Measurements from ENCODE around the gene RPL13A. TPM values are rescaled to one million over a fixed set of nuclear protein-coding genes. Genes with fewer than 3 reads are reported as not detected.

The RPL13A gene
- total and polyA plus RNA-seq, 9 of the 15 experiments (the other 6 are each of a cell fraction or from before 2014, with no cell fraction given) = 1,744 to 5,482 (median 2,949) TPM

MicroRNA genes within 50 kb of the gene (microRNA counts, 767-probe panel; counts per million panel counts)
- microRNA hsa-miR-150-5p = not detected

Small RNA genes within 50 kb of the gene (microRNA-seq; reads per million reads assigned to microRNA genes)
- gene MIR150 (ENCODE audit: borderline microRNAs expressed) = not detected

Small RNA genes within 50 kb of the gene (small RNA-seq; reads per million reads assigned to genes)
- gene COX6CP7 (not detected), gene MIR150 (not detected), gene SNORD32A (not detected), gene SNORD33 (not detected), gene SNORD34 (not detected), gene SNORD35A (not detected), gene SNORD35B (not detected)

Other genes with a start within 250 kb of the RPL13A start
Only the 7 nearest of the 24 such genes appear.
- gene SLC17A7, start 46.1 kb upstream of the RPL13A start, total RNA-seq (2014; rRNA removed) = 2.4 and 3.2 TPM in 2 replicates
- gene SLC17A7, start 46.1 kb upstream of the RPL13A start, total RNA-seq (2014; rRNA removed; fragmentation: Illumina TruSeq; extraction: Trizol) = 1.1 TPM in 2 replicates
- 1.4 TPM in 2 replicates for gene SLC17A7, start 46.1 kb upstream of the RPL13A start, total RNA-seq (2015; rRNA removed; fragmentation: Illumina TruSeq; extraction: Trizol)
- gene SLC17A7, start 46.1 kb upstream of the RPL13A start, total RNA-seq (2021) = 9.2 and 9.9 TPM in 2 replicates
- gene SLC17A7, start 46.1 kb upstream of the RPL13A start, polyA plus RNA-seq (2011; rRNA removed) = 4.8 and 7.0 TPM in 2 replicates
- gene SLC17A7, start 46.1 kb upstream of the RPL13A start, polyA plus RNA-seq (2014; fragmentation: Illumina TruSeq; extraction: Trizol) = 12.8 and 15.7 TPM in 2 replicates
- 1 to 10 TPM; 1.7 to 1.8 TPM for gene SLC17A7, start 46.1 kb upstream of the RPL13A start, polyA plus RNA-seq (2014; fragmentation: Nextera tagmentation; extraction: Ambion mirVana)
- 5.5 and 5.7 TPM in 2 replicates for gene SLC17A7, start 46.1 kb upstream of the RPL13A start, polyA plus RNA-seq (2014; rRNA removed)
- gene PIH1D1, start 35.8 kb upstream of the RPL13A start, total RNA-seq (2014; rRNA removed) = 224 and 233 TPM in 2 replicates
- gene PIH1D1, start 35.8 kb upstream of the RPL13A start, total RNA-seq (2014; rRNA removed; fragmentation: Illumina TruSeq; extraction: Trizol) = 102 and 112 TPM in 2 replicates
- 120 and 125 TPM in 2 replicates for gene PIH1D1, start 35.8 kb upstream of the RPL13A start, total RNA-seq (2015; rRNA removed; fragmentation: Illumina TruSeq; extraction: Trizol)
- gene PIH1D1, start 35.8 kb upstream of the RPL13A start, total RNA-seq (2021) = 161 and 164 TPM in 2 replicates
- 137 and 156 TPM in 2 replicates for gene PIH1D1, start 35.8 kb upstream of the RPL13A start, polyA plus RNA-seq (2011; rRNA removed)
- gene PIH1D1, start 35.8 kb upstream of the RPL13A start, polyA plus RNA-seq (2014; fragmentation: Illumina TruSeq; extraction: Trizol) = 137 and 156 TPM in 2 replicates
- 10 to 100 TPM; 26.5 to 48.0 TPM for gene PIH1D1, start 35.8 kb upstream of the RPL13A start, polyA plus RNA-seq (2014; fragmentation: Nextera tagmentation; extraction: Ambion mirVana)
- 199 and 221 TPM in 2 replicates for gene PIH1D1, start 35.8 kb upstream of the RPL13A start, polyA plus RNA-seq (2014; rRNA removed)
- 46.2 and 52.2 TPM in 2 replicates for gene ALDH16A1, start 34.4 kb upstream of the RPL13A start, total RNA-seq (2014; rRNA removed)
- 2.1 and 2.4 TPM in 2 replicates for gene ALDH16A1, start 34.4 kb upstream of the RPL13A start, total RNA-seq (2014; rRNA removed; fragmentation: Illumina TruSeq; extraction: Trizol)
- 17.0 and 18.6 TPM in 2 replicates for gene ALDH16A1, start 34.4 kb upstream of the RPL13A start, total RNA-seq (2015; rRNA removed; fragmentation: Illumina TruSeq; extraction: Trizol)
- 36.9 and 40.3 TPM in 2 replicates for gene ALDH16A1, start 34.4 kb upstream of the RPL13A start, total RNA-seq (2021)
- gene ALDH16A1, start 34.4 kb upstream of the RPL13A start, polyA plus RNA-seq (2011; rRNA removed) = 7.6 and 12.4 TPM in 2 replicates
- 2.2 and 8.9 TPM in 2 replicates for gene ALDH16A1, start 34.4 kb upstream of the RPL13A start, polyA plus RNA-seq (2014; fragmentation: Illumina TruSeq; extraction: Trizol)
- 1 to 10 TPM; 2.8 to 3.3 TPM for gene ALDH16A1, start 34.4 kb upstream of the RPL13A start, polyA plus RNA-seq (2014; fragmentation: Nextera tagmentation; extraction: Ambion mirVana)
- 29.7 and 31.7 TPM in 2 replicates for gene ALDH16A1, start 34.4 kb upstream of the RPL13A start, polyA plus RNA-seq (2014; rRNA removed)
- 0.86 and 2.2 TPM in 2 replicates for gene FLT3LG, start 13.4 kb upstream of the RPL13A start, total RNA-seq (2014; rRNA removed)
- 0.35 and 1.1 TPM in 2 replicates for gene FLT3LG, start 13.4 kb upstream of the RPL13A start, total RNA-seq (2014; rRNA removed; fragmentation: Illumina TruSeq; extraction: Trizol)
- 1.1 and 1.5 TPM in 2 replicates for gene FLT3LG, start 13.4 kb upstream of the RPL13A start, total RNA-seq (2015; rRNA removed; fragmentation: Illumina TruSeq; extraction: Trizol)
- gene FLT3LG, start 13.4 kb upstream of the RPL13A start, total RNA-seq (2021) = 5.0 and 6.4 TPM in 2 replicates
- 1.2 and 2.5 TPM in 2 replicates for gene FLT3LG, start 13.4 kb upstream of the RPL13A start, polyA plus RNA-seq (2011; rRNA removed)
- 1.4 and 3.4 TPM in 2 replicates for gene FLT3LG, start 13.4 kb upstream of the RPL13A start, polyA plus RNA-seq (2014; fragmentation: Illumina TruSeq; extraction: Trizol)
- under 1 TPM; 0.31 to 0.49 TPM for gene FLT3LG, start 13.4 kb upstream of the RPL13A start, polyA plus RNA-seq (2014; fragmentation: Nextera tagmentation; extraction: Ambion mirVana)
- 2.8 and 4.2 TPM in 2 replicates for gene FLT3LG, start 13.4 kb upstream of the RPL13A start, polyA plus RNA-seq (2014; rRNA removed)
- 4,429 and 4,457 TPM in 2 replicates for gene RPS11, start 8.8 kb downstream of the RPL13A start, total RNA-seq (2014; rRNA removed)
- 3,727 and 4,095 TPM in 2 replicates for gene RPS11, start 8.8 kb downstream of the RPL13A start, total RNA-seq (2014; rRNA removed; fragmentation: Illumina TruSeq; extraction: Trizol)
- 4,584 and 4,811 TPM in 2 replicates for gene RPS11, start 8.8 kb downstream of the RPL13A start, total RNA-seq (2015; rRNA removed; fragmentation: Illumina TruSeq; extraction: Trizol)
- gene RPS11, start 8.8 kb downstream of the RPL13A start, total RNA-seq (2021) = 2,569 and 2,586 TPM in 2 replicates
- gene RPS11, start 8.8 kb downstream of the RPL13A start, polyA plus RNA-seq (2011; rRNA removed) = 3,634 and 4,412 TPM in 2 replicates
- 9,049 and 9,152 TPM in 2 replicates for gene RPS11, start 8.8 kb downstream of the RPL13A start, polyA plus RNA-seq (2014; fragmentation: Illumina TruSeq; extraction: Trizol)
- 1,000 to 10,000 TPM; 3,635 to 4,338 TPM for gene RPS11, start 8.8 kb downstream of the RPL13A start, polyA plus RNA-seq (2014; fragmentation: Nextera tagmentation; extraction: Ambion mirVana)
- gene RPS11, start 8.8 kb downstream of the RPL13A start, polyA plus RNA-seq (2014; rRNA removed) = 4,533 and 5,388 TPM in 2 replicates
- 0.77 and 2.8 TPM in 2 replicates for gene FCGRT, start 25.1 kb downstream of the RPL13A start, total RNA-seq (2014; rRNA removed)
- gene FCGRT, start 25.1 kb downstream of the RPL13A start, total RNA-seq (2014; rRNA removed; fragmentation: Illumina TruSeq; extraction: Trizol) = 0.38 and 1.1 TPM in 2 replicates
- gene FCGRT, start 25.1 kb downstream of the RPL13A start, total RNA-seq (2015; rRNA removed; fragmentation: Illumina TruSeq; extraction: Trizol) = 1.2 and 1.7 TPM in 2 replicates
- gene FCGRT, start 25.1 kb downstream of the RPL13A start, total RNA-seq (2021) = 2.2 and 4.0 TPM in 2 replicates
- 1.0 and 8.6 TPM in 2 replicates for gene FCGRT, start 25.1 kb downstream of the RPL13A start, polyA plus RNA-seq (2011; rRNA removed)
- gene FCGRT, start 25.1 kb downstream of the RPL13A start, polyA plus RNA-seq (2014; fragmentation: Illumina TruSeq; extraction: Trizol) = 1.4 and 1.6 TPM in 2 replicates
- gene FCGRT, start 25.1 kb downstream of the RPL13A start, polyA plus RNA-seq (2014; fragmentation: Nextera tagmentation; extraction: Ambion mirVana) = under 1 TPM; 0.11 to 0.18 TPM
- gene FCGRT, start 25.1 kb downstream of the RPL13A start, polyA plus RNA-seq (2014; rRNA removed) = 1.8 and 2.2 TPM in 2 replicates
- gene RCN3, start 40.4 kb downstream of the RPL13A start, total RNA-seq (2014; rRNA removed) = 14.1 and 17.7 TPM in 2 replicates
- 0.70 and 1.3 TPM in 2 replicates for gene RCN3, start 40.4 kb downstream of the RPL13A start, total RNA-seq (2014; rRNA removed; fragmentation: Illumina TruSeq; extraction: Trizol)
- 2.6 and 3.2 TPM in 2 replicates for gene RCN3, start 40.4 kb downstream of the RPL13A start, total RNA-seq (2015; rRNA removed; fragmentation: Illumina TruSeq; extraction: Trizol)
- gene RCN3, start 40.4 kb downstream of the RPL13A start, total RNA-seq (2021) = 9.0 TPM in 2 replicates
- gene RCN3, start 40.4 kb downstream of the RPL13A start, polyA plus RNA-seq (2011; rRNA removed) = 1.6 and 3.3 TPM in 2 replicates
- gene RCN3, start 40.4 kb downstream of the RPL13A start, polyA plus RNA-seq (2014; fragmentation: Illumina TruSeq; extraction: Trizol) = 2.0 and 6.4 TPM in 2 replicates
- under 1 TPM; 0.43 to 0.76 TPM for gene RCN3, start 40.4 kb downstream of the RPL13A start, polyA plus RNA-seq (2014; fragmentation: Nextera tagmentation; extraction: Ambion mirVana)
- 4.9 and 6.8 TPM in 2 replicates for gene RCN3, start 40.4 kb downstream of the RPL13A start, polyA plus RNA-seq (2014; rRNA removed)